H7 (cell line): ENCODE measurements around the gene TAS2R16. TPM values are rescaled to one million over a fixed set of nuclear protein-coding genes. Genes with fewer than 3 reads are reported as not detected.

Source experiments
- DNase-seq: peaks from one replicate; pipeline ENCODE4 v3.0.0; 2012
- H3K27me3 ChIP-seq: 2 replicates; pipeline ENCODE4 v1.6.0; 2011; ENCODE audit warnings: mild to moderate bottlenecking, low read length; ENCODE audit not compliant: control insufficient read depth, insufficient read depth
- H3K36me3 ChIP-seq: replicated peaks from 2 replicates; pipeline ENCODE4 v1.5.1; 2011; ENCODE audit warnings: low read length; ENCODE audit not compliant: control insufficient read depth, insufficient read depth
- H3K4me3 ChIP-seq: 2 replicates; pipeline ENCODE4 v1.5.1; 2011; ENCODE audit warnings: low read depth, mild to moderate bottlenecking, control low read depth, low read length, moderate library complexity; ENCODE audit not compliant: insufficient read depth
- total RNA-seq: library from RNA; depleted of rRNA; stranded (reverse); fragments of >200 nt; shearing (Covaris generic); gene quantifications from 2 replicates; pipeline ENCODE4 v1.2.3, GENCODE V29; 2014; rRNA removed

Gene TAS2R16, protein sequence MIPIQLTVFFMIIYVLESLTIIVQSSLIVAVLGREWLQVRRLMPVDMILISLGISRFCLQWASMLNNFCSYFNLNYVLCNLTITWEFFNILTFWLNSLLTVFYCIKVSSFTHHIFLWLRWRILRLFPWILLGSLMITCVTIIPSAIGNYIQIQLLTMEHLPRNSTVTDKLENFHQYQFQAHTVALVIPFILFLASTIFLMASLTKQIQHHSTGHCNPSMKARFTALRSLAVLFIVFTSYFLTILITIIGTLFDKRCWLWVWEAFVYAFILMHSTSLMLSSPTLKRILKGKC
- total RNA-seq: not detected in 2 replicates

DNA sequence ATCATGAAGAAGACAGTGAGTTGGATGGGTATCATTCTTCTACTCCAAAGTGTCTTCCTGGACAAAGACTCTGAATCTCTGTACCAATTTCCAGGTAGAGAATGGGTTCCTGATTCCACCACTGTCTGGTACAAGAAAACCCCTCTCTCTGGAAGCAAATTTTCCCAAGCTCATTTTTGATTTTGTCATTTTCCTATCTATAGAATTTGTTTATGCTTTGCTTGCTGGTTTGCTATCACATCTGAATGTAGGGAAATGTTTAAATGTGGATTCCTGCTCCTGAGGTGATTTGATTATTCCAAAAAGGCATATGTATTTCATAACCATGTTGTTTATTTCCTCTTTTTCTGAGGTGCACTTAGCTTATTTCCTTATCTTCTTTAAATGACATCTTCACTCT lies at the start of gene TAS2R16:
Gene TAS2R16, minus strand, starts transcription at position 101 of the 400 bp plus-strand sequence. Its CDS starts 66 bp downstream, at position 35.
- H3K36me3 ChIP-seq: no peaks in the 10 kb centered on the region
- no peak within 1 kb of the TSS for H3K4me3 ChIP-seq
- H3K27me3 ChIP-seq: no peaks in the 10 kb centered on the region
- DNase-seq: no peak

DNA sequence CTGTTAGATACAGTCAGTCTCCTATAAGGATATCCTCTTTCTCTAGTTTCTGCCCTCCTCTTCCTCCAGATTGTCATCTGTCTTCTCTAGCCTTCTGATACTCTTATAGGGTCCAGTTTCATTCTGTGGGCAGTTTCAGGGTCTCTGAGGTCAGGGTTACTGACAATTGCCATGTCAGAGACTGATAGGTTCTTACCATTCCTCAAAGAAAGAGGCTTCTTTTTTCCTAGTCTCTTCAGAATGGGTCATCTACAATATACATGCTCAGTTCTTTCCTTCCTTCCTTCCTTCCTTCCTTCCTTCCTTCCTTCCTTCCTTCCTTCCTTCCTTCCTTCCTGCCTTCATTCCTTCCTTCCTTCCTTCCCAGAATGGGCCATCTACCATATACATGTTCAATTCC lies 48.1 kb upstream of the TAS2R16 start:
- no peaks in the 10 kb centered on the region for H3K36me3 ChIP-seq
- no peak overlapping the region for H3K4me3 ChIP-seq
- DNase-seq: no peak
- no peaks in the 10 kb centered on the region for H3K27me3 ChIP-seq

DNA sequence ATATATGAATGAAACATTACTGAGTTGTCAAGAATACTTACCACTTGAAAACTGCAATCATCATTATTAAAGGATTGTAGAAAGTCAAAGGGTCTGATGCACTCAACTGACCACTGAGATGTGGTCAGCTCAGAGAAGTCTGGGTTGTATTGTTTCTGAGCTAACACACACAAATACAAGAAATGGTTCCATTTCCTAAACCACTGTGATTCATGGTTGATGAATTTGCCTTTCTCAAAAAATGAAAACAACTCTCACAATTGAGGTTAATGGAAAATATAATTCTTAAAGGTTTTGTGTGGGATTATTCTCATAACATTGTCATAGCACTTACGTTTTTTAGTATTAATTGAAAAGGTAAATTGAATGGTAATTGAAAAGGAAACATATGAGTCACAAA lies 45.6 kb upstream of the TAS2R16 start:
- DNase-seq: no peak

GRCh38 chr7:123039269-123039668 lies 43.8 kb upstream of the TAS2R16 start:
- DNase-seq: peak; percentile 16
- Histone ChIP-seq H3K36me3 (no peaks in the 10 kb centered on the region), H3K4me3 (no peak overlapping the region), H3K27me3 (no peaks in the 10 kb centered on the region)

More for the DNA sequence above, 45.6 kb upstream of the TAS2R16 start:
- H3K4me3 ChIP-seq: no peak overlapping the region
- no peaks in the 10 kb centered on the region for H3K36me3 ChIP-seq
- no peaks in the 10 kb centered on the region for H3K27me3 ChIP-seq

GRCh38 chr7:123034106-123034505 lies 38.6 kb upstream of the TAS2R16 start:
- H3K27me3 ChIP-seq: no peaks in the 10 kb centered on the region
- no peaks in the 10 kb centered on the region for H3K36me3 ChIP-seq
- H3K4me3 ChIP-seq: no peak overlapping the region
- no peak for DNase-seq

- H3K27me3 ChIP-seq: no peaks in the 10 kb centered on the region
- no peak overlapping the region for H3K4me3 ChIP-seq
- no peaks in the 10 kb centered on the region for H3K36me3 ChIP-seq
- no peak for DNase-seq
Observed at GRCh38 chr7:123030631-123031030, 35.1 kb upstream of the TAS2R16 start.

DNA sequence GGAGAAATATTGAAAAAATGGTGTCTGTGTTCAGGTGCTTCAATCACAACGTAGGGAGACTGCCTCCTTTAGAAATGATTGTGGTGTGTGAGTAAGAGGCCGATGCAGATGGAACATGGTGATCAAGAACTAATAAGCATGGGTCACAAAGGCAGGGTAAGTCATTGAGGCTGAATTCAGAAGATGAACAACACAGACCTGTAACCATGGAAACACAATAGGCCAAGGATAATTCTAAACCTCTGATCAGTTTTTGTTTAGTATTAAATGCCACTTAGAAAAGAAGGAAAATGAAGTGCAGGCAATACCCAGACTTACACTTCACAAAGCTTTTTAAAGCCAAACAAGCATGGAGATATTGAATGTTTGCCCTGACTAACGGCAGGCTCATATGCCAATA lies 32.8 kb upstream of the TAS2R16 start:
- Histone ChIP-seq H3K4me3 (no peak overlapping the region), H3K36me3 (no peaks in the 10 kb centered on the region), H3K27me3 (no peaks in the 10 kb centered on the region)
- DNase-seq: no peak

- Histone ChIP-seq H3K4me3 (no peak overlapping the region), H3K36me3 (no peaks in the 10 kb centered on the region), H3K27me3 (no peaks in the 10 kb centered on the region)
- DNase-seq: no peak
Observed at GRCh38 chr7:123026251-123026650, 30.8 kb upstream of the TAS2R16 start.

GRCh38 chr7:123024989-123025758 lies 29.7 kb upstream of the TAS2R16 start:
- no peak for DNase-seq
- Histone ChIP-seq H3K4me3 (no peak overlapping the region), H3K27me3 (no peaks in the 10 kb centered on the region), H3K36me3 (no peaks in the 10 kb centered on the region)

GRCh38 chr7:123023126-123023525 lies 27.6 kb upstream of the TAS2R16 start:
- no peaks in the 10 kb centered on the region for H3K36me3 ChIP-seq
- H3K27me3 ChIP-seq: no peaks in the 10 kb centered on the region
- DNase-seq: no peak
- no peak overlapping the region for H3K4me3 ChIP-seq

DNA sequence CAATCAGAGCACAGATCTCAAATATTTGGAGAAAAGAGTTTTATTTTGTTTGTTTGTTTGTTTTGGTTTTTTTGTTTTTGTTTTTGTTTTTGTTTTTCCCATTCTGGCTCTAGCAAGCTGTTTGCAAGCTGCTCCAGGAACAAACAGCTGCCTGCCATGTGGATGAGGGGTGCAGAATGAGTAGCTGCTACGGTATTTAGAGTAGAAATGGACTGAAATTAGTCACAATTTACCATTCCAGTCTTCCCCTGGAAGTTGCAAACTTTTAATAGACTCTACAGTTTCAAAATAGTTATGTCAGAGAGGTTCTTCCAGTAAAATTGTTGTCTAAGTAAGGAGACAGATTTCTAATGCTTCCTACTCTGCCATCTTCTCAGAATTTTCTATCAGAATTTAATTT lies 27.1 kb upstream of the TAS2R16 start:
- Histone ChIP-seq H3K36me3 (no peaks in the 10 kb centered on the region), H3K4me3 (no peak overlapping the region), H3K27me3 (no peaks in the 10 kb centered on the region)
- DNase-seq: no peak

GRCh38 chr7:123012435-123012834 lies 16.9 kb upstream of the TAS2R16 start:
- H3K36me3 ChIP-seq: no peaks in the 10 kb centered on the region
- no peaks in the 10 kb centered on the region for H3K27me3 ChIP-seq
- no peak for DNase-seq

DNA sequence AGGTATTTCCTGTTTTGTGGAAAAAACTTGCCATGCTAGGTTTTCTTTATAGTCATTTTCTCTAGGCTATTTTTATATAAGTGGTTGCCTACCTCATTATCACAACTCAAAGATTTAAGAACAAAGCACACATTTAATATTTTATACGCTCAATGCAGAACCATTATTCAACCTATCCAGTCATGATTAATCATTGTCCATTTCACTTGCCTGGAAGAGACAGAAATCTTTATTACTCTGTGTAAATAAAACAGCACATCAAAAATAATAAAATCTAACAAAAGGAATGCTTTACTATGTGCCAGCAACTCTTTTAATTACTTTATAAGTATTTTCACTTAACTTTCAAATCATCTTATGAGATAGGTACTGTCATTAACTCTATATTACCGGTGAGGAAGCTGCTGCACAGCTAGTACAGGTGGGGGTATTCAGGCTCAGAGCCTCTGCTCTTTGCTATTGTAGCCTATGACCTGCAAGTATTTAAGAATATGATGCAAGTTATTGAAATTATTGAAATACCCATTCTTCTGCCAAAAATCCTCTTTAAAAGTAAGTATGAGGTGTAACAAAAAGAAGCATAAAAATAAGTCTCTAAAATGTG lies 16.4 kb upstream of the TAS2R16 start:
- Histone ChIP-seq H3K27me3 (no peaks in the 10 kb centered on the region), H3K4me3 (no peak overlapping the region), H3K36me3 (no peaks in the 10 kb centered on the region)
- no peak for DNase-seq

More at GRCh38 chr7:123012435-123012834, 16.9 kb upstream of the TAS2R16 start:
- H3K4me3 ChIP-seq: no peak overlapping the region

DNA sequence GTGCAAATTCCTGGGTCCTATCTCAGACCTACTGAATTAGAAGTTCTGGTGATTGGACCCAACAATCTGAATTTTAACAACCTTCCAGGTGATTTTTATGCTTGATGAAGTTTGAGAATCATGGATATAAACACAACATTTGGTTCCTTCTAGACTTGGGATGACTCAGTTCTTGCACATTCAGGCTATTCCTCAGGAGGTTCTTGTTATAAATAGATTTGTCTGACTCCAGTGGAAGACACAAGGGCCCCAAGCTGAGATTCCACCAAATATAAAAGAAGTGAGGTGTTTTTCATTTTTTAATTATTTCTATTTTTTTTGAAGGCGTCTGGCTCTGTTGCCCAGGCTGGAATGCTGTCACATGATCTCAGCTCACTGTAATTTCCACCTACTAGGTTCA lies 9.4 kb upstream of the TAS2R16 start:
- Histone ChIP-seq H3K27me3 (no peaks in the 10 kb centered on the region), H3K4me3 (no peak overlapping the region), H3K36me3 (no peaks in the 10 kb centered on the region)
- no peak for DNase-seq
